Tibial nerve (tissue), 4 donors: Measurements from ENCODE around the gene PPDPF. TPM values are rescaled to one million over a fixed set of nuclear protein-coding genes. Genes with fewer than 3 reads are reported as not detected.

Source experiments
- DNase-seq, 2 donors: peaks; one replicate each; pipeline ENCODE4 v3.0.0-alpha.2; 2019; ENCODE audit warnings: low spot score in 2 of 2
- H3K27ac ChIP-seq, 4 donors: fragments of 200-600 bp; sonication (generic) in 3 of 4; one replicate each; pipeline ENCODE4 v1.5.1; 2017 to 2019; ENCODE audit warnings: mild to moderate bottlenecking in 1 of 4
- H3K27me3 ChIP-seq, 2 donors: fragments of 200-600 bp; sonication (generic) in 1 of 2; one replicate each; pipeline versions ENCODE4 v1.5.1 to v1.6.0; 2017 to 2019
- H3K36me3 ChIP-seq, 3 donors: fragments of 200-600 bp; sonication (generic); one replicate each; pipeline ENCODE4 v1.5.1; 2018 to 2019
- H3K4me1 ChIP-seq, 4 donors: fragments of 200-600 bp; sonication (generic) in 3 of 4; one replicate each; pipeline ENCODE4 v1.5.1; 2017 to 2019
- H3K4me3 ChIP-seq, 4 donors: fragments of 200-600 bp; sonication (generic) in 3 of 4; one replicate each; pipeline ENCODE4 v1.5.1; 2017 to 2019; ENCODE audit warnings: mild to moderate bottlenecking in 1 of 4, moderate library complexity in 1 of 4
- H3K9me3 ChIP-seq, 4 donors: fragments of 200-600 bp; sonication (generic) in 3 of 4; one replicate each; pipeline ENCODE4 v1.5.1; 2017 to 2019
- EP300 ChIP-seq, 2 donors: sonication (generic); formaldehyde crosslinking; IDR thresholded peaks; one replicate each; pipeline ENCODE4 v1.6.1; 2017; ENCODE audit warnings: antibody characterized with exemption in 2 of 2, mild to moderate bottlenecking in 1 of 2
- POLR2A ChIP-seq, 2 donors: fragments of 450-650 bp; IDR thresholded peaks; one replicate each; pipeline ENCODE4 v1.6.1; 2017; ENCODE audit warnings: antibody characterized with exemption in 2 of 2, mild to moderate bottlenecking in 2 of 2, moderate library complexity in 2 of 2
- WGBS, 2 donors: methylation state at CpG; one replicate each; pipeline ENCODE4 v1.1.5; 2018; 5-methylcytosine and 5-hydroxymethylcytosine counted together
- total RNA-seq, 4 donors: library from RNA; depleted of rRNA; stranded (reverse); fragments of >200 nt; gene quantifications; one replicate each; pipeline ENCODE4 v1.1.0, GENCODE V29; 2016
- TF ChIP-seq, protein P1 (sequence below), 5 experiments: fragments of 200-600 bp in 3 of 5; fragments of 450-650 bp in 2 of 5; sonication (generic) in 3 of 5; IDR thresholded peaks; one replicate each; pipeline ENCODE4 v1.5.1; 2016 to 2019; ENCODE audit warnings: antibody characterized with exemption in 5 of 5, mild to moderate bottlenecking in 3 of 5, moderate library complexity in 2 of 5

Gene PPDPF
- total RNA-seq, 4 donors from 2014 or later, result 59.0 to 165 (median 119) TPM

- 60 to 76% methylated on average over 18 to 25 of the region's 27 CpGs for WGBS, 2 donors
- Histone ChIP-seq H3K4me1 (peaks cover 0 to 23% (median under 1%) of the 10 kb centered on the region in 4 donors), H3K27ac (no peak overlapping the region), H3K4me3 (no peak overlapping the region), H3K36me3 (no peaks in the 10 kb centered on the region), H3K9me3 (no peaks in the 10 kb centered on the region), H3K27me3 (peaks cover 0 to 7% of the 10 kb centered on the region in 2 donors)
- no peak for DNase-seq
- TF ChIP-seq EP300 (IDR thresholded peaks at IDR 0.05) (no peak), POLR2A (IDR thresholded peaks at IDR 0.05) (no peak)
- TF ChIP-seq, protein P1, sequence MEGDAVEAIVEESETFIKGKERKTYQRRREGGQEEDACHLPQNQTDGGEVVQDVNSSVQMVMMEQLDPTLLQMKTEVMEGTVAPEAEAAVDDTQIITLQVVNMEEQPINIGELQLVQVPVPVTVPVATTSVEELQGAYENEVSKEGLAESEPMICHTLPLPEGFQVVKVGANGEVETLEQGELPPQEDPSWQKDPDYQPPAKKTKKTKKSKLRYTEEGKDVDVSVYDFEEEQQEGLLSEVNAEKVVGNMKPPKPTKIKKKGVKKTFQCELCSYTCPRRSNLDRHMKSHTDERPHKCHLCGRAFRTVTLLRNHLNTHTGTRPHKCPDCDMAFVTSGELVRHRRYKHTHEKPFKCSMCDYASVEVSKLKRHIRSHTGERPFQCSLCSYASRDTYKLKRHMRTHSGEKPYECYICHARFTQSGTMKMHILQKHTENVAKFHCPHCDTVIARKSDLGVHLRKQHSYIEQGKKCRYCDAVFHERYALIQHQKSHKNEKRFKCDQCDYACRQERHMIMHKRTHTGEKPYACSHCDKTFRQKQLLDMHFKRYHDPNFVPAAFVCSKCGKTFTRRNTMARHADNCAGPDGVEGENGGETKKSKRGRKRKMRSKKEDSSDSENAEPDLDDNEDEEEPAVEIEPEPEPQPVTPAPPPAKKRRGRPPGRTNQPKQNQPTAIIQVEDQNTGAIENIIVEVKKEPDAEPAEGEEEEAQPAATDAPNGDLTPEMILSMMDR (IDR thresholded peaks at IDR 0.05), result no peak
Observed at GRCh38 chr20:63529180-63529860, 8.8 kb downstream of the PPDPF start.

DNA sequence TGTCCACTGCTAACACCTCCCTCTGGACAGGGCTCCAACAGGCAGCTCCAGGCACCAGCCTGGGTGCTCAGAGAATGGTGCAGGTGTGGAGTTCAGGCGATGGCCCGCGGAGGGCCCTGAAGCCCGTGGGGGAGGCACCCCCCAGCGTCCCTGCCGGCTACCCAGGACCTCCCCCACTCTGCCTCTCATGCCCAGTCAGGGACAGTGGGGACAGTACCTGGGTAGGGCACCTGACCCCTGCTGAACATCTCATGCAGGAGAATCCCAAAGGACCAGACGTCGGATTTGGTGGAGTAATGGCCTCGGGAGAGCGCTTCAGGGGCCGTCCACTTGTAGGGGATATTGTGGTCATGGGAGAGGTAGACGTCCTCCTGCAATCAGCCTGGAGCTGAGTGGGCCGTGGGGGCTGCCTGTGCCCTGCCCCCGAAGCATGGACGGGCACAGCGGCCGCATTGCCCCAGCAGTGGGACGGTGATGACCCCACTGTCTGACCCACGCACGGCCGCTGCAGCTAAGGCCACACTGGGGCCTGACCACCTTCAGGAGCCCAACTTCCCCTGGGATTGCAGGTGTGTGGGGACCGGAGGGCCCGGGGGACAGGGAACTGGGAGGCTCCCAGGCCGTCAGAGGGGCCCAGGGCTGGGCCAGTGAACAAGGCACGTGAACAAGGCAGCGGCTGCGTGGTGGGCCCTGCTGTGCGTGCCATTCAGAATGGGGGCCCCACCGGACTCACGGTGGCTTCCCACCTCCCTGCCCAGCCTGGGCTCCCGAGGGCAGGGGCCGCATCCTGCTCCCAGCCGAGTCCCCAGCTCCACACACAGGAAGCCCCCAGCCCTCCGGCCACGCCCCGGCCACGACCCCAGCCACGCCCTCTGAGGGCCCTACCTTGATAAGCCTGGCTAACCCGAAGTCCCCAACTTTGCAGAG, 9.6 kb downstream of the PPDPF start:
- no peaks in the 10 kb centered on the region for H3K36me3 ChIP-seq
- H3K27ac ChIP-seq, result no peak overlapping the region
- H3K9me3 ChIP-seq, result no peaks in the 10 kb centered on the region
- H3K4me3 ChIP-seq, result no peak overlapping the region
- peaks cover 0 to 25% (median 2%) of the 10 kb centered on the region in 4 donors for H3K4me1 ChIP-seq
- TF ChIP-seq POLR2A (IDR thresholded peaks at IDR 0.05) (no peak), EP300 (IDR thresholded peaks at IDR 0.05) (no peak)
- TF ChIP-seq, protein P1 (IDR thresholded peaks at IDR 0.05), result no peak
- no peak for DNase-seq
- peaks cover 0 to 15% of the 10 kb centered on the region in 2 donors for H3K27me3 ChIP-seq
- 75 to 77% methylated on average over 21 to 34 of the region's 39 CpGs for WGBS, 2 donors

DNA sequence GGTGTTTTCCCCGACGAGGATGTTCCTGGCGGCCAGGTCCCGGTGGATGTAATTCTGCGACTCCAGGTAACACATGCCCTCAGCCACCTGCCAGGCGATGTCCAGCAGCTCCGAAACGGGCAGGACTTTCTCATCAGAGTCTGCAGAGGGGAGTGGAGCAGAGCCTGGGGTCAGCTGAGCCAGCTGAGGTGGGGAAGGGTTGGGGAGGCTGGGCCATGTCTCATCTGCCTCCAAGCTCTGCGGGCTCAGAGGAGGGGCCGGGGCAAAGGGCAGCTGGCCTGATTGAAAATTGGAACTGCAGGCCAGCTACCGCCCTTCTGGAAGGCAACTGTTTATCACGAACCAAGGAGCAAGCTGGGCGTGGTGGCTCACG, 10.2 kb downstream of the PPDPF start:
- Histone ChIP-seq H3K4me3 (no peak overlapping the region), H3K36me3 (no peaks in the 10 kb centered on the region), H3K4me1 (peaks cover 0 to 27% (median 2%) of the 10 kb centered on the region in 4 donors), H3K9me3 (no peaks in the 10 kb centered on the region), H3K27me3 (peaks cover 0 to 15% of the 10 kb centered on the region in 2 donors), H3K27ac (no peak overlapping the region)
- WGBS, 2 donors, result 67 to 70% methylated on average over 12 to 13 of the region's 14 CpGs
- TF ChIP-seq POLR2A (IDR thresholded peaks at IDR 0.05), result no peak
- no peak for TF ChIP-seq EP300 (IDR thresholded peaks at IDR 0.05)
- TF ChIP-seq, protein P1 (IDR thresholded peaks at IDR 0.05), result no peak
- DNase-seq, result no peak

DNA sequence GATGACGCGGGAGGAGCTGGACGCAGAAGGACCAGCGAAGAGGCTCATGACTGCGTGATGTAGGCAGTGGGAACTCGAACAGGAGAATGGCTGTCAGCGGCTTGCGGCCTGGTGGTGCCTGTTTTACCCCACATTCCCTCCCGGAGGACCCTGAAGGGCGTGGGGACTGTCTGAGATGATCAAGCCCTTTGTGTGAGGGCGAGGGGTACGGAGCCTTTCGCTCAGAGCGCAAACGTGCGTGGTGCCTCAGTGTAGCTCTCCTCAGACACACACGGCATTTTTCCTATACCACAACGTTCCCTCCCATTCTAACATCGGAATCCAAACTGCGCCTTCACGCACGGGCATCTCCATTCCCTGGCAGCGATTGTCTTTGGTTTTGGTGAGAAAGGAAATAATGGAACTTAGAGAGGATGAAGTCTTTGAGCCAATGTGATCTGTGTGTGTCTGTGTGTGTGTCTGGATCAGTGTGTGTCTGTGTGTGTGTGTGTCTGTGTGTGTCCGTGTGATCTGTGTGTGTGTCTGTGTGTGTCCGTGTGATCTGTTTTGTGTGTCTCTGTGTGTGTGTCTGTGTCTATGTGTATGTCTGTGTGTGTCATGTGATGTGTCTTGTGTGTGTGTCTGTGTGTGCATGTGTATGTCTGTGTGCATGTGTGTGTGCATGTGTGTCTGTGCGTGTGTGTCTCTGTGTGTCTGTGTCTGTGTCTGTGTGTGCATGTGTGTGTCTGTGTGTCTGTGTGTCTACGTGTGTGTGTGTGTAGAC, 11.3 kb downstream of the PPDPF start:
- H3K4me3 ChIP-seq, result no peak overlapping the region
- 73 to 76% methylated on average over 15 to 27 of the region's 27 CpGs for WGBS, 2 donors
- no peaks in the 10 kb centered on the region for H3K36me3 ChIP-seq
- peaks cover 0 to 23% of the 10 kb centered on the region in 2 donors for H3K27me3 ChIP-seq
- no peak overlapping the region for H3K27ac ChIP-seq
- DNase-seq, result no peak
- H3K4me1 ChIP-seq, result peaks cover 0 to 36% (median 4%) of the 10 kb centered on the region in 4 donors
- no peaks in the 10 kb centered on the region for H3K9me3 ChIP-seq
- TF ChIP-seq, protein P1 (IDR thresholded peaks at IDR 0.05), result no peak
- TF ChIP-seq POLR2A (IDR thresholded peaks at IDR 0.05), result no peak
- TF ChIP-seq EP300 (IDR thresholded peaks at IDR 0.05), result no peak
